GM10847 (cell line): ENCODE results near the gene CD151.

Experiments used
- POLR2A ChIP-seq: IDR thresholded peaks from 2 replicates; pipeline ENCODE4 v1.6.1; 2011; ENCODE audit not compliant: insufficient read length; ENCODE audit errors: extremely low read depth

The CD151 gene

GRCh38 chr11:803467-803742 is 29.3 kb upstream of the CD151 start:
- TF ChIP-seq POLR2A = no peak

GRCh38 chr11:803770-804598 is 28.8 kb upstream of the CD151 start:
- no peak for TF ChIP-seq POLR2A

GRCh38 chr11:804599-804964 is 28.2 kb upstream of the CD151 start:
- no peak for TF ChIP-seq POLR2A

GRCh38 chr11:808427-809286 is 24.1 kb upstream of the CD151 start:
- no peak for TF ChIP-seq POLR2A

GRCh38 chr11:809287-810039 is 23.3 kb upstream of the CD151 start, which contains the start of gene RPLP2:
RPLP2 (plus strand) TSS chr11:809967; CDS start chr11:810235, 268 bp downstream.
- peak; percentile 97 for TF ChIP-seq POLR2A

GRCh38 chr11:810040-810567 is 22.6 kb upstream of the CD151 start:
- TF ChIP-seq POLR2A = no peak

- no peak for TF ChIP-seq POLR2A
Observed at GRCh38 chr11:811446-812245, 21.1 kb upstream of the CD151 start.

GRCh38 chr11:812390-812789 is 20.4 kb upstream of the CD151 start:
- no peak for TF ChIP-seq POLR2A

GRCh38 chr11:813072-813455 is 19.7 kb upstream of the CD151 start:
- no peak for TF ChIP-seq POLR2A

- no peak for TF ChIP-seq POLR2A
Observed at GRCh38 chr11:813456-814096, 19.2 kb upstream of the CD151 start.

GRCh38 chr11:815675-816432 is 16.9 kb upstream of the CD151 start:
- no peak for TF ChIP-seq POLR2A

- TF ChIP-seq POLR2A = no peak
Observed at GRCh38 chr11:816433-816779, 16.3 kb upstream of the CD151 start.

- TF ChIP-seq POLR2A = no peak
Observed at GRCh38 chr11:818396-819128, 14.2 kb upstream of the CD151 start, which contains the start of gene PNPLA2. PNPLA2 (plus strand) TSS chr11:818914; CDS start chr11:819719, 805 bp downstream.
